ENCODE data around the gene TGM5. TPM values are rescaled to one million over a fixed set of nuclear protein-coding genes. Genes with fewer than 3 reads are reported as not detected.

Gene TGM5
- total and polyA plus RNA-seq, 2 donors (not counting 3 experiments of a cell fraction or from before 2014, with no cell fraction given): not detected

DNA sequence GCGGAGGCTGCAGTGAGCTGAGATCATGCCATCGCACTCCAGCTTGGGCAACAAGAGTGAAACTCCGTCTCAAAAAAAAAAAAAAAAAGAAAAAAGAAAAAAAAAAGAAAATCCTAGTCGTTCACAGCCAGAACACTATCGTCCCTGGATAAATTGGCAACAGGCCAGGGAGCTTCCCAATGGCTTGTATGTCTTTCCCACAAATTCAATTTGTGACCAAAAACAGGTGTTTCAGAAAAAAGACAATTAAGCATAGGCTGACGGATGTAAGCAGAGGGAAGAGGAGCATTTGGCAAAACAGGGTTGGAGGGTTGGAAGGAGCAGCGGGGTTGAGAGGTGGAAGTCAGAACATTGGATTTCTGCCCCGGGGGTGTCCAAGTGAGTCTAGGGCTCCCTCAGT, 54.4 kb downstream of the TGM5 start:
- H3K27ac ChIP-seq (ENCODE audit: insufficient read depth, low read depth, low read length): no peak overlapping the region
- no peak overlapping the region for H3K4me3 ChIP-seq (replicated peaks in 1 of 3; ENCODE audit: insufficient read depth in 1 of 3, low read depth in 1 of 3, low read length in 3 of 3)
- DNase-seq (ENCODE audit: low read depth, low spot score): no peak
- H3K36me3 ChIP-seq (ENCODE audit: control insufficient read depth in 2 of 2, extremely low read depth in 1 of 2, insufficient read depth in 2 of 2, low read length in 2 of 2): no peaks in the 10 kb centered on the region
- no peaks in the 10 kb centered on the region for H3K9me3 ChIP-seq (replicated peaks; ENCODE audit: control insufficient read depth, insufficient read depth, low read length)
- no peaks in the 10 kb centered on the region for H3K9me1 ChIP-seq (replicated peaks; ENCODE audit: control insufficient read depth, extremely low read depth, insufficient read depth, low read length)
- H2AFZ ChIP-seq (ENCODE audit: low read depth, low read length): no peak overlapping the region
- H3K79me2 ChIP-seq (ENCODE audit: control insufficient read depth, insufficient read depth, low read length): no peaks in the 10 kb centered on the region
- peaks cover 3 to 16% of the 10 kb centered on the region in 2 experiments for H3K27me3 ChIP-seq (ENCODE audit: control insufficient read depth in 2 of 2, insufficient read depth in 2 of 2, low read length in 2 of 2)
- H3K4me1 ChIP-seq (ENCODE audit: control insufficient read depth, extremely low read depth, insufficient read depth, low read length): no peaks in the 10 kb centered on the region
- ChIA-PET CTCF (interaction anchor here (3.1 to 3.8 kb wide), 2 partner anchors 9 to 13 kb away, joined by 26 to 27 read pairs; no protein-coding TSS in a partner anchor), POLR2A (no interaction called here)
- no peak overlapping the region for H3K4me2 ChIP-seq (ENCODE audit: insufficient read depth, low read length)
- dilution Hi-C loops (cut with MboI; ENCODE audit: extremely low pct_ligation_motif_present, low sequenced_read_pairs): no loop called here
- TF ChIP-seq, protein P1, sequence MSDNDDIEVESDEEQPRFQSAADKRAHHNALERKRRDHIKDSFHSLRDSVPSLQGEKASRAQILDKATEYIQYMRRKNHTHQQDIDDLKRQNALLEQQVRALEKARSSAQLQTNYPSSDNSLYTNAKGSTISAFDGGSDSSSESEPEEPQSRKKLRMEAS (IDR thresholded peaks at IDR 0.05; ENCODE audit: insufficient read depth, insufficient read length): no peak
- TF ChIP-seq POLR2AphosphoS5 (IDR thresholded peaks at IDR 0.05; ENCODE audit: insufficient read depth, low read depth, low read length) (no peak), POLR2A (IDR thresholded peaks at IDR 0.05; ENCODE audit: low read depth, low read length) (no peak), JUN (IDR thresholded peaks at IDR 0.05; ENCODE audit: borderline replicate concordance, insufficient read depth, insufficient read length, low read depth) (no peak), FOS (IDR thresholded peaks at IDR 0.05; ENCODE audit: borderline replicate concordance, insufficient read depth, low read length) (no peak), EZH2 (IDR thresholded peaks at IDR 0.05; ENCODE audit: borderline replicate concordance, low read depth, low read length, severe bottlenecking) (no peak), GATA2 (IDR thresholded peaks at IDR 0.05; ENCODE audit: insufficient read depth, insufficient read length, low read depth, low read length) (no peak), MYC (IDR thresholded peaks at IDR 0.05; ENCODE audit: low read depth, low read length) (no peak)
- TF ChIP-seq, protein P2, sequence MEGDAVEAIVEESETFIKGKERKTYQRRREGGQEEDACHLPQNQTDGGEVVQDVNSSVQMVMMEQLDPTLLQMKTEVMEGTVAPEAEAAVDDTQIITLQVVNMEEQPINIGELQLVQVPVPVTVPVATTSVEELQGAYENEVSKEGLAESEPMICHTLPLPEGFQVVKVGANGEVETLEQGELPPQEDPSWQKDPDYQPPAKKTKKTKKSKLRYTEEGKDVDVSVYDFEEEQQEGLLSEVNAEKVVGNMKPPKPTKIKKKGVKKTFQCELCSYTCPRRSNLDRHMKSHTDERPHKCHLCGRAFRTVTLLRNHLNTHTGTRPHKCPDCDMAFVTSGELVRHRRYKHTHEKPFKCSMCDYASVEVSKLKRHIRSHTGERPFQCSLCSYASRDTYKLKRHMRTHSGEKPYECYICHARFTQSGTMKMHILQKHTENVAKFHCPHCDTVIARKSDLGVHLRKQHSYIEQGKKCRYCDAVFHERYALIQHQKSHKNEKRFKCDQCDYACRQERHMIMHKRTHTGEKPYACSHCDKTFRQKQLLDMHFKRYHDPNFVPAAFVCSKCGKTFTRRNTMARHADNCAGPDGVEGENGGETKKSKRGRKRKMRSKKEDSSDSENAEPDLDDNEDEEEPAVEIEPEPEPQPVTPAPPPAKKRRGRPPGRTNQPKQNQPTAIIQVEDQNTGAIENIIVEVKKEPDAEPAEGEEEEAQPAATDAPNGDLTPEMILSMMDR (IDR thresholded peaks at IDR 0.05; ENCODE audit: extremely low read depth in 1 of 2, insufficient read depth in 1 of 2, low read depth in 1 of 2, low read length in 2 of 2): no peak
- no TSS peak for BruUV-seq (replicated peaks)
- no peak for FAIRE-seq
- no peaks in the 10 kb centered on the region for H4K20me1 ChIP-seq (replicated peaks; ENCODE audit: control insufficient read depth, extremely low read depth, insufficient read depth, low read length)
- no peak overlapping the region for H3K9ac ChIP-seq (replicated peaks; ENCODE audit: extremely low read depth, insufficient read depth, low read length)
- intact Hi-C loops (cut with micrococcal nuclease): no loop called here
